GM19193 (cell line): ENCODE results near the gene NEO1.

ENCODE experiments used
- POLR2A ChIP-seq: IDR thresholded peaks from 4 replicates; pipeline ENCODE4 v1.6.1; 2011; ENCODE audit not compliant: insufficient read depth, insufficient read length; ENCODE audit errors: extremely low read depth

The NEO1 gene

DNA sequence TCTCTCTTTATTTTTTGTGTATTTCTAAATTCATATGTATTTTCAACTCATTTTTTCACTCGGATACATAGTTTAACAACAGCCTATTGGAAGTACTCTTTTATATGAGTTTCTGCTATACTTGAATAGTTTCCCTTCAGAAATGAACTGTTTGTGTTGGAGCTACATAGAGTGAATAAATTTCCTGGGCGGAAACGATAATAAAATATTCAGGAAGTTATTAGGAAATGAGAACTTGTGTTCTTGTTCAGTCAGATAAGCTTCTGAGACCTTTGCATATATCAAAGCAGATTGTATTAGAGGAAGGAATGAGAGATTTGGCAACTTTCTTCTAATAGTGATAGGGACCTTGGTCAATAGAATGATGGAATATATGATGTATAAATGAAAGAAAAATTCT, 27.3 kb downstream of the NEO1 start:
- TF ChIP-seq POLR2A: no peak

DNA sequence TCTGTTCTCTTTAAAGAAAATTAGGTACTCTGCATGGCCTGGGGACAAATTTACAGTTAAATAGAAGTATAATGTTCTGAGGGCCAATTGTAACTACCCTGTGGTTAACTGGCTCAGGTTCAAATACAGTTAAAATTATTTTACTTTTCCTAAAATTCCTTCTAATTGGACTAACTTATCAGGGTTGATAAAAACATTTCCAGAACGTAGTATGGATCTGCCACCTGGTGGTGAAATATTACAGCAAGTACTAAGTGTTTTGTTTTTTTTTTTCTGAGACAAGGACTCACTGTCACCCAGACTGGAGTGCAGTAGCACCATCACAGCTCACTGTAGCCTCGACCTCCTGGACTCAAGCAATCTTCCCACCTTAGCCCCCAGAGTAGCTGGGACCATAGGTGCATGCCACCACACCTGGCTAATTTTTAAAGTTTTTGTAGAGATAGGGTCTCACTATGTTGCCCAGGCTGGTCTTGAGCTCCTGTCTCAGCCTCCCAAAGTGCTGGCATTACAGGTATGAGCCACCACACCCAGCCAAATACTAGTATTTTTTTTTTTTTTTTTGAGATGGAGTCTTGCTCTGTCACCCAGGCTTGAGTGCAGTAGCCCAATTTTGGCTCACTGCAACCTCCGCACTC, 29.2 kb downstream of the NEO1 start:
- TF ChIP-seq POLR2A: no peak

DNA sequence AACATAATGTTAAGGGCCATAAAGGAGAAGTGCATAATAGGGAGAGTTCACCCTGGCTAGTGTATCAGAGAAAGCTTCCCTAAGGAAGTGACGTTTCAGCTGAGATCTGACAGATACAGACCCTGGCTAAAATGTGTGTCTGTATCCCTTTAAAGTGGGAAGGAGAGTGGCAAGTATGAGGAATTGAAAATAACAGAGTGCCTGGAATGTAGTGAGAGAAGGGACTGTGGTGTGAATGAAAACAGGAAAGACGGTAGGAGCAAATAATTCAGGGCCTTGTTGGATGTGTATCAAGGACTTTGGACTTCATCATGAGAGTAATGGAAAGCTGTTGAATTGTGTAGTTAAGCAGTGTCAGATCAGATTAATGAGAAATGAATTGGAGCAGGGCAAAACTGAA, 30.5 kb downstream of the NEO1 start:
- TF ChIP-seq POLR2A: no peak

GRCh38 chr15:73087098-73087497, 34.8 kb downstream of the NEO1 start:
- no peak for TF ChIP-seq POLR2A

- TF ChIP-seq POLR2A: no peak
Observed at GRCh38 chr15:73105064-73105463, 52.8 kb downstream of the NEO1 start.

GRCh38 chr15:73108676-73109075, 56.4 kb downstream of the NEO1 start:
- no peak for TF ChIP-seq POLR2A

GRCh38 chr15:73109765-73110164, 57.5 kb downstream of the NEO1 start:
- no peak for TF ChIP-seq POLR2A

GRCh38 chr15:73110201-73110600, 57.9 kb downstream of the NEO1 start:
- TF ChIP-seq POLR2A: no peak

DNA sequence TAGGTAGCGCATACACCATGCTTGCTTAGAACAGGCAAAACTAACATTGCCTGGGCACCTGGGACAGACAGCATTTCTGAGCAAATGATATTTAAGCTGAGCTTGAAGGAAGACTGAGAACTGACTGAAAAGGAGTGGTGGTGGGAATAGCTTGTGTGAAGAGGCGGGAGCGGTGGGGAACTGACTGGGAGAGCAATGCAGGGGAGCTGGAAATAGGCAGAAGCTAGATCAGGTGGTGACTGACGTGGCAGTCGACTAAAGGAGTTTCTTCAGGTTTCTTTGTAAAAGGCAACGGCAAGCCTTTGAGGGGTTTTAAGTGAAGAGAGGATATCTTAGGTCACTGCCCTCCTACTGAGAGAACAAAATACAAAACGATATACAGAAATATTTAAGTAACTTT, 61.8 kb downstream of the NEO1 start:
- no peak for TF ChIP-seq POLR2A

DNA sequence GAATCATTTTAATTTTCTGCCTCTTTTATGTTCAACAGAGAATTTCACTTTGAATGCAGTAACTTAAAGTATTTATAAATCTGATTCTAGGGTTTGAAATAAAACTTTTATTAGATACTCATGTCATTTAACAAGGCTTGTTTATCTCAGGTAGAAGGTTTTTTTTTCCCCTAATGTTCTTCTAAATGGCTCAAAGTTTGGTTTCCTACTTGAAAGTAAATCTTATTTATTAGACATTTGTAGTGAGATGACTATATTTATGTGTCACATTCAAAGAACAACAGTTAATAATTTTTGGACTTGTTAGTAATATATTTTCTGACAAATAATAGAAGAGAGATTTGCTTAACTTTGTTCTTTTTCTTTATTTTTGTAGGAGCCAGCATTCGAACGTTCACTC, 63.9 kb downstream of the NEO1 start:
- no peak for TF ChIP-seq POLR2A

- TF ChIP-seq POLR2A: no peak
Observed at GRCh38 chr15:73118055-73118454, 65.8 kb downstream of the NEO1 start.

- no peak for TF ChIP-seq POLR2A
Observed at GRCh38 chr15:73119478-73119877, 67.2 kb downstream of the NEO1 start.

DNA sequence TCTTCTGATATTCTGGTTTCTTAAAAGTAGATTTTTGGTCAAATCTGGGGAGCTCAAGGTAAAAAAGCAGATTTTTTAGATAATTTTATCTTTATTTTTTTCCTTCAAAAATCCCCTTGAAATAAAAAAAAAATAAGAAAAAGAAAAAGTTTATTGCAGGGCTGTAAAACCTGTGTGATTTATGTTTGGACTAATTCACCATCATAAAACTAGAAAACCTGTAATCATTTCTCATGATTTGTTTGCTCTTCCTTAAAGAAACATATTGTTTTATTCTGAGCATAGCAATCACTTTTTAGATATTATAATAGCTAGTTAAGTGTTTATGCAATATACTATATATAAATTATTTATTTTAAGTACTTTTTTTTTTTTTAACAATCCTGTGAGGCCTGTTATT, 68.0 kb downstream of the NEO1 start:
- no peak for TF ChIP-seq POLR2A

- no peak for TF ChIP-seq POLR2A
Observed at GRCh38 chr15:73125219-73125618, 73.0 kb downstream of the NEO1 start.

- TF ChIP-seq POLR2A: no peak
Observed at GRCh38 chr15:73127302-73127936, 75.2 kb downstream of the NEO1 start.

DNA sequence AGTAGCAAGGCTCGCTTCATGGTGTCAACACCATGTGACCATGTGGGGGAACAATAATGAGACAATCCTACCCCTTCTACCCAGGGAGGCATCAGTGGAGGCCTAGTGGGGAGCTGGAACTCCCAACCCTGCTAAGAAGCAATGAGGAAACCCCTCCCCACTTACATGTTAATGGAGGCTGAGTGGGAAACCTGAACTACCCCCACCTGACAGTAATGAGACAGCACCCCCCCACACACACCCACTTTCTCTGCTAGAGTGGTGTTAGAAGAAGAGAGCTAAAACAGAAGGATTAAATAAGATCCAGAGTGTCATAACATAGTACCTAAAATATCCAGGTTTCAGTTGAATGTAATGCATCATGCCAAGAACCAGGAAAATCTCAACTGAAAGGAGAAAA, 78.6 kb downstream of the NEO1 start:
- TF ChIP-seq POLR2A: no peak

GRCh38 chr15:73134196-73134595, 81.9 kb downstream of the NEO1 start:
- no peak for TF ChIP-seq POLR2A
